C4-2B (cell line): ENCODE measurements around the gene RCAN3.

Source experiments
- H3K27ac ChIP-seq: fragments of 450-650 bp; 2 replicates; pipeline ENCODE4 v1.5.1; 2017
- ZFX ChIP-seq: fragments of 450-650 bp; IDR thresholded peaks from 2 replicates; pipeline ENCODE4 v1.6.1; 2017
- TF ChIP-seq, protein P1 (sequence below): fragments of 450-650 bp; conservative IDR thresholded peaks from 2 replicates; pipeline ENCODE4 v1.5.1; 2017; ENCODE audit warnings: mild to moderate bottlenecking

RCAN3 gene

DNA sequence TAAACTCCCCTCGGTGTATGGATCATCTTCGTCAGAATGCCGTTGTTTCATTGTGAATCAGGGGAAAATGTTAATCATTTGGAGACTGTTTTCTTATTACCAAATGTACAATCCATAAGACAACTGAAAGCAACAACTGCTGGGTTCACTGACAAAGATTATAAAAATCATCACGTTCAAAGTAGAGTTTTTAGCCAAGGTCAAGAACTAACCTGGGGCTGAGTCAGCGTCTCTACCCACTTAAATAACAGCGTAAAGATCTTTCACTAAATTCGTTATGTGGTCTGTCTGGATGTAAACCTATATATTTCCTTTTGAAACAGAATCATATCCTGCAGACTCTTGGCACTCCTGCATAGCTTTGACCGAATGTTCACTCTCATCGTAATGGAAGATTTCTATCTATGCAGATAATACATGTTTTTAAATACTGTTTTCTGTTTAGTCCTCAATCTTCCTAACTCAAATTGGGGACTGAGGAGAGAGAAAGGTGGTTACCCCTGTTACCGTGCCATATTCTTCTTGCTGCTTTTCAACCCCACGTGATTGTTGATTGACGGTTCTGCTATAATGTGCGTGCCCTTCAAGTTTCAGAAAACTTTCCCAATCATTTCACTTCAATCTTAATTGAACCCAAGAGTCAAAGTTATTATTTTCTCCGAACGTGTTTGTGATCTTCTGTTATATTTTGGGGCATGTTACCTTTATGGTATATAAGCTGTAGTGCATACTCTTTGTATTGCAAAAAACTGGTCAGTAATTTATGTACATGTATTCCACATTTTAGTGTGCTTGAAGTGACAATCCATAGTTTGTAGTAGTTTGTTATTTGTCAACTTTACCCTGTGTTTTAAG lies 37.6 kb downstream of the RCAN3 start:
- H3K27ac ChIP-seq = no peak overlapping the region
- TF ChIP-seq, protein P1, sequence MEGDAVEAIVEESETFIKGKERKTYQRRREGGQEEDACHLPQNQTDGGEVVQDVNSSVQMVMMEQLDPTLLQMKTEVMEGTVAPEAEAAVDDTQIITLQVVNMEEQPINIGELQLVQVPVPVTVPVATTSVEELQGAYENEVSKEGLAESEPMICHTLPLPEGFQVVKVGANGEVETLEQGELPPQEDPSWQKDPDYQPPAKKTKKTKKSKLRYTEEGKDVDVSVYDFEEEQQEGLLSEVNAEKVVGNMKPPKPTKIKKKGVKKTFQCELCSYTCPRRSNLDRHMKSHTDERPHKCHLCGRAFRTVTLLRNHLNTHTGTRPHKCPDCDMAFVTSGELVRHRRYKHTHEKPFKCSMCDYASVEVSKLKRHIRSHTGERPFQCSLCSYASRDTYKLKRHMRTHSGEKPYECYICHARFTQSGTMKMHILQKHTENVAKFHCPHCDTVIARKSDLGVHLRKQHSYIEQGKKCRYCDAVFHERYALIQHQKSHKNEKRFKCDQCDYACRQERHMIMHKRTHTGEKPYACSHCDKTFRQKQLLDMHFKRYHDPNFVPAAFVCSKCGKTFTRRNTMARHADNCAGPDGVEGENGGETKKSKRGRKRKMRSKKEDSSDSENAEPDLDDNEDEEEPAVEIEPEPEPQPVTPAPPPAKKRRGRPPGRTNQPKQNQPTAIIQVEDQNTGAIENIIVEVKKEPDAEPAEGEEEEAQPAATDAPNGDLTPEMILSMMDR = no peak
- TF ChIP-seq ZFX = no peak

DNA sequence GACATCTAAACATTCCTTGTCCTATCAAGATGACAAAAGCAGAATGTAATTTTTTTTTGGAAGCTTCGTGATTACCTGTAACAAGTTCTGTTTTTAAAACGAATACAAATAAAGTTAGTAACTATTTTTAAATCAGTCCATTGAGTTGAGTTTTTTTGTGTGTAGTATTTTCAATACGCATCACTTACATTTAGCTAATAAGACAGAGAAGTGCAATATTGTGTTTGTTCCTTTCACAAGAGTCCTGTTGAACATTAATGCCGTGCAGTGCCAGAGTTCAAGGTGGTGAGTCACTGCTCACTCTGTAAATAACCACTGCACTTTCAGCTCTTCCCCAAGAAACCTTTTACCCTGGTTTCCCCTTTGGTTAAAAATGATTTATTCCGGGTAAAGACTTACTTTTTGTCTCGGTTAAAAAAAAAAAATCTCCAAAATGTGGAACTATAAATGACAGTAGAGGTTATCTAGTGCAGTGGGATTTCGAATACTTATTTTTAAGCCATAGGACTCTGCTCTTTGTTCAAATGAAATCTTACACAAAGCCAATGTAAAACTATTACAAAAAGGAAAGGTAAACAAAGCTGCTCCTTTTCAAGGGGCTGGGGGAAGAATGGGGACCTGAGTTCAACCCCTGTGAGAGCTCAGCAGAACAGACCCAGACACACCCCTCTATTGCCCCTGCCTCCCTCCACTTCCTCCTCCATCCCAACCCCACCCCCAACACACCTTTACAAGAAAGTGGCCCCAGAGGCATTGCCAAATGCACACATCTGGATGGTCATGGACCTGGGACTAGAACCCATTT lies 38.5 kb downstream of the RCAN3 start:
- TF ChIP-seq, protein P1 = no peak
- no peak for TF ChIP-seq ZFX
- H3K27ac ChIP-seq = no peak overlapping the region

DNA sequence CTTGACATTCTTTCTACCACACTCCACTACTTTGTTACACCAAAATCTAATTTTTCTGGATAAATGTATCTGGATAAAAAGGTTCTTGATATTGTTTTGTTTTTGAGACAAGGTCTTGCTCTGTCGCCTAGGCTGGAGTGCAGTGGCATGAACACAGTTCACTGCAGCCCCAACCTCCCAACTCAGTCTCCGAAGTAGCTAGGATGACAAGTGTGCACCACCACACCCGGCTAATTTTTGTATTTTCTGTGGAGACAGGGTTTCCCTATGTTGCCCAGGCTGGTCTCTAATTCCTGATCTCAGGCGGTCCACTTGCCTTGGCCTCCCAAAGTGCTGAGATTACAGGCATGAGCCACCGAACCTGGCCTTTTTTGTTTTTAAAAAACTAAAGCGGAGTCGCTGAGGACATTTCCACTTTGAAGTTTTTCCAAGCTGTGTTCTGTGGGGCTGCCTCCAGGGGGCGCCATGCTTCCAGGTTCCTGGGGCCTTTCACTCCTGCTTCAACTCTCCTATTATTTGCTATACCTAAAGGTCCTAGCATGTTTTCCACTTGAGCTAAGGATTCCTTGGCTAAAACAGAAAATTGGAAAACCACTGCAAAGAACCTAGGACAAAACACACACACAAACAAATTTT lies 39.2 kb downstream of the RCAN3 start:
- H3K27ac ChIP-seq = no peak overlapping the region
- TF ChIP-seq ZFX = no peak
- TF ChIP-seq, protein P1 = peak; percentile 71

DNA sequence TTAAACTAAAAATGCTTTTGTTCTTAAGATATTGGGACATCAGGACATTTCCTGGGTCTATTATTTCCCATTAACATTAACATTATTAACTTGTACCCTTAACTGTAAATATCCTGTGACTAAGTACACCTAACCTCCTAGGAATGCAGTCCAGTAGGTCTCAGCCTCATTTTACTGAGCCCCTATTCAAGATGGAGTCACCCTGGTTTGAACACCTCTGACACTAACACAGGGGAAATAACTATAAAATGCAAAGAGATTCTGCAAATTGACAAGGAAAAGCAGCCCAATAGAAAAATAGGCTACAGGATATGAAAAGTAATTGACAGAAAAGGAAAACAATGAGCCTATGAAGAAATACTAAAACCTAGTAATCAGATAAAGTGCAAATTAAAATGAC lies 41.6 kb downstream of the RCAN3 start:
- TF ChIP-seq ZFX = no peak
- TF ChIP-seq, protein P1 = no peak
- H3K27ac ChIP-seq = no peak overlapping the region

- no peak overlapping the region for H3K27ac ChIP-seq
- TF ChIP-seq, protein P1 = no peak
- no peak for TF ChIP-seq ZFX
Measured at GRCh38 chr1:24545662-24546061, 43.0 kb downstream of the RCAN3 start.

DNA sequence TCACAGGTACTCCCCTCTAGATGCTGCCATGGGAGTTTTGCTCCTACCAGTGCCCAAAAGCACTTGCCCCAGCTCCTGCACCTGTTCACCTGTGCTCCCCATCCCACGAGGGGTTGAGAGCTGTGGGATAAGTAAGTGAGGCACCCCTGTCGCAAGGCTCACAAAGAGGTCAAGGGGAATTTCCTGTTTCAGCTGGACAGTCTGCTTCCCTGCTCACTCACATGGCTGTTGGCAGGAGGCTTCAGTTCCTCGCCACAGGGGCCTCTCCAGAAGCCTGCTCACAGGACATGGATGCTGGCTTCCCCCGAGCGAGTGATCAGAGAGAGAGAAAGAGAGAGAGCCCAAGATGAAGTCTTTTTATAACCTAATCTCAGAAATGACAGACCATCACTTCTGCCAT lies 44.6 kb downstream of the RCAN3 start:
- no peak overlapping the region for H3K27ac ChIP-seq

More for the DNA sequence above, 44.6 kb downstream of the RCAN3 start:
- TF ChIP-seq, protein P1 = no peak
